ENCODE results near the gene FN3KRP. TPM values are rescaled to one million over a fixed set of nuclear protein-coding genes. Genes with fewer than 3 reads are reported as not detected.
A peak's percentile ranks its signal among the peaks of the same experiment; 100 is the strongest.

The FN3KRP gene
- total RNA-seq, 2 experiments from 2014 or later, result 42.6 to 42.7 TPM

DNA sequence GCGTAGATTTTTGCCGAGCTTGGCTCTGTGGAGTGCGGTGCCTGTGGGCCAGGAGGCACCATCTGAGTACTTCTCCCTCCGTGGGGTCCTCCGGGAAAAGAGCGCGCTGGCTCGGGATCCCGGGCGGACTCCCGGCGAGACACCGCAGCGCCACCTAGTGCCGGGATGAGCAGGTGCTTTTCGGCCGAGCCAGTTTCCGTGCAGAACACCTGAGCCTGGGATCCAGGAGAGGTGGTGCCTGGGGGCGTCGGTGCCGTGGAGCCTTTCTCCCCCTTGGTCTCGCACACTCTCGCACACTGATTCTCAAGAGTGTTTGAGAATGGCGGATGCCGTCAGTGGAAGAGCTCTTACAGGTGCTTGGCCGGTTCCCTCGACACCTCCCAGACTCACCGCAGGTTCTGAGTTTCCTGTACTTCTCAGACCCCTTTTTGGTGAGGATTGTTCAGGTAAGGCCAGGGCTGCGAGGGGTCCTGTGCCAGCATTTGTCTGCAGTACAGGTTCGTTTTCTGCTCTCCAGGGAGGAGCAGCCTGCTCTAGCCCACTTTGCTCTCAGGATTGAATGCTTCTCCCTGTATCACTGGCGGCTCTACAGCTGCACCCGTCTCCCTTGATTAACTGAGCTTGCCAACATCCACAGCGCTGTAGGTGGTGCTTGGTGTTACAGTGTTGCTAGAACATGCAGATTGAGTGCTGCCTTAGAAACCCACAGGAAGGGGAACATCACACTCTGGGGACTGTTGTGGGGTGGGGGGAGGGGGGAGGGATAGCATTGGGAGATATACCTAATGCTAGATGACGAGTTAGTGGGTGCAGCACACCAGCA is 58.7 kb downstream of the FN3KRP start:
- H3K36me3 Mint-ChIP-seq, result peaks cover 14% of the 10 kb centered on the region
- H3K27ac Mint-ChIP-seq, result peak overlapping the region; percentile 87
- POLR2A ChIA-PET, result interaction anchor here (1.1 to 2.0 kb wide), 2 partner anchors 20 to 425 kb away, joined by 3 to 8 read pairs; no protein-coding TSS in a partner anchor
- DNase-seq (peak; percentile 70), ATAC-seq (ENCODE audit: low read depth) (peak; percentile 84)
- no peaks in the 10 kb centered on the region for H3K27me3 Mint-ChIP-seq
- H3K4me1 Mint-ChIP-seq, result peaks cover 21% of the 10 kb centered on the region
- H3K4me3 Mint-ChIP-seq, result peak overlapping the region; percentile 68
- no peaks in the 10 kb centered on the region for H3K9me3 Mint-ChIP-seq

DNA sequence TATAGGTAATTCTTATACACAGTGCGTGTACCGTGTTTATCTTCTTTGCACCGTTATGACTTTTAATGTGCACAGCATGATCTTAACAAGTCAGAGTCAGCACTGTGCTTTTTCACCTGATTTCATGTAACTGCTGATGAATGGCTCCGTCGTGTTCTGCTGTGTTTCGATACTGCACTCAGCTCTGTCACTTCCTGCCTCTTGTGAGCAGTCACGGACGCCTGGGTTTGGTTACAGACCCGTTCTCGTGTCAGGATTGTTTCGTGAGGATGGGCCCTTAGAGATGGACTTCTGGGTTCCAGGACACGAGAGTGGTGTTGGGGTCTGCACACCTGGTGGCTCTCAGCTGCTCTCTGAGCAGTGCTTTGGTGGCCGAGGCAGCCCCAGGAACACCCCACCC is 59.9 kb downstream of the FN3KRP start:
- POLR2A ChIA-PET, result interaction anchor here (2.0 kb wide), 1 partner anchor 424 kb away, joined by 8 read pairs; no protein-coding TSS in a partner anchor
- Mint-ChIP-seq H3K27me3 (no peaks in the 10 kb centered on the region), H3K27ac (peak overlapping the region; percentile 75), H3K9me3 (no peaks in the 10 kb centered on the region), H3K36me3 (peaks cover 14% of the 10 kb centered on the region), H3K4me1 (peaks cover 22% of the 10 kb centered on the region), H3K4me3 (peak overlapping the region; percentile 48)
- ATAC-seq (ENCODE audit: low read depth) (peak; percentile 73), DNase-seq (no peak)

Small RNA genes within 50 kb of the gene (microRNA-seq; reads per million reads assigned to microRNA genes)
- gene MIR4525, result not detected

Other genes starting within 250 kb of the FN3KRP start
- gene FOXK2, start 197.0 kb upstream of the FN3KRP start, total RNA-seq, result 10 to 100 TPM; 59.6 to 60.8 TPM
- gene WDR45B, start 68.3 kb upstream of the FN3KRP start, total RNA-seq, result 10 to 100 TPM; 56.9 to 61.5 TPM
- gene RAB40B, start 18.0 kb upstream of the FN3KRP start, total RNA-seq, result 1 to 10 TPM; 3.3 to 3.5 TPM
- 1 to 10 TPM; 5.2 TPM for gene FN3K, start 18.9 kb downstream of the FN3KRP start, total RNA-seq
- gene TBCD, start 35.4 kb downstream of the FN3KRP start, total RNA-seq, result 100 to 1,000 TPM; 181 to 186 TPM
- gene ZNF750, start 123.3 kb downstream of the FN3KRP start, total RNA-seq, result not detected